Endothelial cell of umbilical vein (primary cell): ENCODE results near the gene SS18L1.

Experiments used
- EZH2 ChIP-seq: IDR thresholded peaks from 2 replicates; pipeline ENCODE4 v1.6.1; 2012; ENCODE audit warnings: borderline replicate concordance, low read depth, mild to moderate bottlenecking, moderate library complexity, low read length, inconsistent platforms; ENCODE audit not compliant: severe bottlenecking
- FOS ChIP-seq: IDR thresholded peaks from 2 replicates; pipeline ENCODE4 v1.6.1; 2011; ENCODE audit warnings: mild to moderate bottlenecking, low read length, moderate library complexity, borderline replicate concordance; ENCODE audit not compliant: insufficient read depth
- GATA2 ChIP-seq: IDR thresholded peaks from 2 replicates; pipeline ENCODE4 v1.7.0; 2011; ENCODE audit warnings: low read depth, mild to moderate bottlenecking, moderate library complexity, mixed read lengths, low read length; ENCODE audit not compliant: insufficient read length, insufficient read depth
- JUN ChIP-seq: IDR thresholded peaks from 2 replicates; pipeline ENCODE4 v1.6.1; 2011; ENCODE audit warnings: borderline replicate concordance, low read depth; ENCODE audit not compliant: insufficient read length, insufficient read depth
- MYC ChIP-seq: IDR thresholded peaks from one replicate; pipeline ENCODE4 v1.6.1; 2011; ENCODE audit warnings: mild to moderate bottlenecking, low read depth, low read length
- POLR2A ChIP-seq: IDR thresholded peaks from 2 replicates; pipeline ENCODE4 v1.6.1; 2012; ENCODE audit warnings: low read depth, mild to moderate bottlenecking, control low read depth, low read length
- POLR2AphosphoS5 ChIP-seq: IDR thresholded peaks from 2 replicates; pipeline ENCODE4 v1.6.1; 2012; ENCODE audit warnings: low read depth, mild to moderate bottlenecking, control low read depth, low read length, moderate library complexity; ENCODE audit not compliant: insufficient read depth
- TF ChIP-seq, protein P1 (sequence below), 2 donors: IDR thresholded peaks; 1 replicate in 1 of 2; 2 replicates in 1 of 2; pipeline ENCODE4 v1.5.1; 2011; ENCODE audit warnings: low read length in 2 of 2, mild to moderate bottlenecking in 2 of 2, moderate library complexity in 2 of 2, control low read depth in 1 of 2, inconsistent platforms in 1 of 2, low read depth in 1 of 2; ENCODE audit not compliant: insufficient read depth in 1 of 2; ENCODE audit errors: extremely low read depth in 1 of 2
- TF ChIP-seq, protein P2 (sequence below): IDR thresholded peaks from 2 replicates; pipeline ENCODE4 v1.6.1; 2011; ENCODE audit not compliant: insufficient read depth, insufficient read length

DNA sequence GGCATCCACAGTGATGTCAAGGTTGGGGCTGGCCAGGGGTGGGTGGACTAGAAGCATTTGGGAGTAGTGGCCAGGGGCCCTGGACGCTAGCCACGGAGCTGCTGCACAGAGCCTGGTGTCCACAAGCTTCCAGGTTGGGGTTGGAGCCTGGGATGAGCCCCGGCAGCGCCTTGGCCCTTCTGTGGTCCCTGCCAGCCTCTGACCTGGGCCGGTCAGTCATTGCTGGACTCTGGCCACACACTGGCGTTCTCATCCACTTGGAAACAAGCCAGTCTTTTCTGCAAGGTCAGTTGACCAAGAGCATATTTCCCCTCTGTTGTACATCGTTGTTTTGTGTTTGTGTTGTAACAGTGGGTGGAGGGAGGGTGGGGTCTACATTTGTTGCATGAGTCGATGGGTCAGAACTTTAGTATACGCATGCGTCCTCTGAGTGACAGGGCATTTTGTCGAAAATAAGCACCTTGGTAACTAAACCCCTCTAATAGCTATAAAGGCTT is 8.8 kb upstream of the SS18L1 start:
- TF ChIP-seq JUN (no peak), POLR2A (no peak), EZH2 (no peak), FOS (no peak), POLR2AphosphoS5 (peak; percentile 39), MYC (no peak), GATA2 (no peak)
- TF ChIP-seq, protein P1, sequence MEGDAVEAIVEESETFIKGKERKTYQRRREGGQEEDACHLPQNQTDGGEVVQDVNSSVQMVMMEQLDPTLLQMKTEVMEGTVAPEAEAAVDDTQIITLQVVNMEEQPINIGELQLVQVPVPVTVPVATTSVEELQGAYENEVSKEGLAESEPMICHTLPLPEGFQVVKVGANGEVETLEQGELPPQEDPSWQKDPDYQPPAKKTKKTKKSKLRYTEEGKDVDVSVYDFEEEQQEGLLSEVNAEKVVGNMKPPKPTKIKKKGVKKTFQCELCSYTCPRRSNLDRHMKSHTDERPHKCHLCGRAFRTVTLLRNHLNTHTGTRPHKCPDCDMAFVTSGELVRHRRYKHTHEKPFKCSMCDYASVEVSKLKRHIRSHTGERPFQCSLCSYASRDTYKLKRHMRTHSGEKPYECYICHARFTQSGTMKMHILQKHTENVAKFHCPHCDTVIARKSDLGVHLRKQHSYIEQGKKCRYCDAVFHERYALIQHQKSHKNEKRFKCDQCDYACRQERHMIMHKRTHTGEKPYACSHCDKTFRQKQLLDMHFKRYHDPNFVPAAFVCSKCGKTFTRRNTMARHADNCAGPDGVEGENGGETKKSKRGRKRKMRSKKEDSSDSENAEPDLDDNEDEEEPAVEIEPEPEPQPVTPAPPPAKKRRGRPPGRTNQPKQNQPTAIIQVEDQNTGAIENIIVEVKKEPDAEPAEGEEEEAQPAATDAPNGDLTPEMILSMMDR (IDR thresholded peaks at IDR 0.05; ENCODE audit: extremely low read depth in 1 of 2, insufficient read depth in 1 of 2, low read depth in 1 of 2, low read length in 2 of 2), result no peak
- TF ChIP-seq, protein P2, sequence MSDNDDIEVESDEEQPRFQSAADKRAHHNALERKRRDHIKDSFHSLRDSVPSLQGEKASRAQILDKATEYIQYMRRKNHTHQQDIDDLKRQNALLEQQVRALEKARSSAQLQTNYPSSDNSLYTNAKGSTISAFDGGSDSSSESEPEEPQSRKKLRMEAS, result no peak
